ENCODE measurements around the gene MFSD6L. TPM values are rescaled to one million over a fixed set of nuclear protein-coding genes. Genes with fewer than 3 reads are reported as not detected.

The MFSD6L gene
- total RNA-seq, 1 donor from 2014 or later: under 0.01 TPM

DNA sequence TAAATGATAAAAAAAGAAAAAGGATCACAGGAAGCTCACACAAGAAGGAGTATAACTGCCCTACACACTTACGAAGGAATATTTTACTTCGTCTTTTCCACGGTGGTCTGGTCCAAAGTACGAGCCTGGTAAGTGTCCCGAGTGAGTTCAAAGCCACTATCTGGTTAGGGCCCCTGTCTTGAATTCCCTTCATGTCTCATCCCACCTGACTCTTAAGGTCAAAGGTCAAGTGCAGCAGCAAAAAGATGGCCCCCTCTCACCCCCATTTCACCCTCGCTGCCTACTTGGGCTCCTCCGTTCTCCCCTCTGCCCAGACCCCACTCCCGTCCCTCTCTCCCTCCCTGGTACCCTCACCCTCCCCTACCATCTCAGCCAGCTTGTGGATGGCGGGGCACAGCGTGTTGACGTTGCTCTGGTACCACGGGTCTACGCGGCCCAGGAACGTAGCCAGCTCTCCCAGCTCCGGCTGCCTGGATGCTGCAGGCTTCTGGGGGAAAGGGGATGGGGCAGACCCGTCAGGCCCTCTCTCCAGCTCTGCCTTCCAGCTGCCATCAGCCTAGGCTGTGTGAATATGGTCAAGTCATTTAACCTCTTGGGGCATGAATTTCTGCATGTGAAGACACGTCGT, 27.8 kb upstream of the MFSD6L start:
- no peaks in the 10 kb centered on the region for H3K36me3 ChIP-seq (ENCODE audit: control insufficient read depth in 3 of 3, insufficient read depth in 3 of 3, low read length in 3 of 3)
- no peak overlapping the region for H3K4me3 ChIP-seq (ENCODE audit: low read length in 3 of 3)
- H3K27me3 ChIP-seq (ENCODE audit: control insufficient read depth in 3 of 3, insufficient read depth in 3 of 3, low read length in 3 of 3): peaks cover 0 to 19% (median 4%) of the 10 kb centered on the region in 3 donors
- H3K9me3 ChIP-seq (ENCODE audit: control insufficient read depth in 3 of 3, low read length in 3 of 3): peaks cover 0 to 3% (median 0%) of the 10 kb centered on the region in 3 donors
- H3K4me1 ChIP-seq (ENCODE audit: control insufficient read depth in 3 of 3, insufficient read depth in 3 of 3, low read length in 3 of 3): no peaks in the 10 kb centered on the region
- no peak overlapping the region for H3K9ac ChIP-seq (ENCODE audit: low read depth in 1 of 3, low read length in 3 of 3)
- no peak overlapping the region for H3K27ac ChIP-seq (ENCODE audit: low read depth, low read length)

DNA sequence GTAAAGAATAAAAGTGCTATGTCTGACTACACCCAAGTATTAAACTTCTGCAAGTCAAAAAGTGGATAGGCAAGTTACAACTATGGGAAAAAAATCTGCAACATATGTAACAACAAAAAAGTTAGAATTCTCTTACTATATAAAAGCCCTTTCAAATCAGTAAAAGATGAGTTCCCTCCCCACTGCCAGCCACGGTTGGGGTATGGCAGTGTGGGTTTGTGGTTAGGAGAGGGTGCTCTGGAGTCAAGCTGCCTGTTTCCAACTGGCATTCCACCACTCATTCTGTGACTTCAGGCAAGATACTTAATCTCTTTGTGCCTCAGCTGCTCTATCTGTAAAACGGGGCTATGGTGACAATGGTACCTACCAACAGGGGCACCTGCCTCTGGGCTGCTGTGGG, 26.6 kb upstream of the MFSD6L start:
- H3K4me3 ChIP-seq (ENCODE audit: low read length in 3 of 3): no peak overlapping the region
- H3K4me1 ChIP-seq (ENCODE audit: control insufficient read depth in 3 of 3, insufficient read depth in 3 of 3, low read length in 3 of 3): no peaks in the 10 kb centered on the region
- H3K36me3 ChIP-seq (ENCODE audit: control insufficient read depth in 3 of 3, insufficient read depth in 3 of 3, low read length in 3 of 3): no peaks in the 10 kb centered on the region
- H3K27ac ChIP-seq (ENCODE audit: low read depth, low read length): no peak overlapping the region
- H3K9ac ChIP-seq (ENCODE audit: low read depth in 1 of 3, low read length in 3 of 3): no peak overlapping the region
- peaks cover 0 to 25% (median 0%) of the 10 kb centered on the region in 3 donors for H3K27me3 ChIP-seq (ENCODE audit: control insufficient read depth in 3 of 3, insufficient read depth in 3 of 3, low read length in 3 of 3)
- H3K9me3 ChIP-seq (ENCODE audit: control insufficient read depth in 3 of 3, low read length in 3 of 3): peaks cover 0 to 3% (median 0%) of the 10 kb centered on the region in 3 donors

DNA sequence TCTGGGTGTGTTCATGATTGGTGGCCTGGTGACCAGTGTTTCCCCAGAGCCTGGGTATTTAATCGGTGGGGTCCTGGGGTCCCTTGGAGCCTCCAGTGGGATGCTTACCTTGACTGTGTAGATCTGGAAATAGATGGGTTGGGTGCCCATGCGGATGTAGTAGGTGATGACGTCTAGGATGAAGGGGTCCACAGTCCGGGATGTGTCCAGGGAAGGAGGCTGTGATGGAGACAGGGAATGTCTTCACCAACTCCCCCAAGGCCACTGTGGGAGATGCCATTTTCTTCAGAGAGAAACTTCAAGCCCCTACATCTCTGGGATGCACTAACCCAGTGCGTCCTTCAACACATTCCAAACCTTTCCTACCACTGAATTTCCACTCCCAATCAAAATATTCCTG, 24.1 kb upstream of the MFSD6L start:
- no peaks in the 10 kb centered on the region for H3K4me1 ChIP-seq (ENCODE audit: control insufficient read depth in 3 of 3, insufficient read depth in 3 of 3, low read length in 3 of 3)
- H3K27me3 ChIP-seq (ENCODE audit: control insufficient read depth in 3 of 3, insufficient read depth in 3 of 3, low read length in 3 of 3): peaks cover 0 to 16% (median 0%) of the 10 kb centered on the region in 3 donors
- H3K4me3 ChIP-seq (ENCODE audit: low read length in 3 of 3): no peak overlapping the region
- H3K36me3 ChIP-seq (ENCODE audit: control insufficient read depth in 3 of 3, insufficient read depth in 3 of 3, low read length in 3 of 3): no peaks in the 10 kb centered on the region
- no peak overlapping the region for H3K27ac ChIP-seq (ENCODE audit: low read depth, low read length)
- H3K9me3 ChIP-seq (ENCODE audit: control insufficient read depth in 3 of 3, low read length in 3 of 3): peaks cover 0 to 3% (median 0%) of the 10 kb centered on the region in 3 donors
- H3K9ac ChIP-seq (ENCODE audit: low read depth in 1 of 3, low read length in 3 of 3): no peak overlapping the region

DNA sequence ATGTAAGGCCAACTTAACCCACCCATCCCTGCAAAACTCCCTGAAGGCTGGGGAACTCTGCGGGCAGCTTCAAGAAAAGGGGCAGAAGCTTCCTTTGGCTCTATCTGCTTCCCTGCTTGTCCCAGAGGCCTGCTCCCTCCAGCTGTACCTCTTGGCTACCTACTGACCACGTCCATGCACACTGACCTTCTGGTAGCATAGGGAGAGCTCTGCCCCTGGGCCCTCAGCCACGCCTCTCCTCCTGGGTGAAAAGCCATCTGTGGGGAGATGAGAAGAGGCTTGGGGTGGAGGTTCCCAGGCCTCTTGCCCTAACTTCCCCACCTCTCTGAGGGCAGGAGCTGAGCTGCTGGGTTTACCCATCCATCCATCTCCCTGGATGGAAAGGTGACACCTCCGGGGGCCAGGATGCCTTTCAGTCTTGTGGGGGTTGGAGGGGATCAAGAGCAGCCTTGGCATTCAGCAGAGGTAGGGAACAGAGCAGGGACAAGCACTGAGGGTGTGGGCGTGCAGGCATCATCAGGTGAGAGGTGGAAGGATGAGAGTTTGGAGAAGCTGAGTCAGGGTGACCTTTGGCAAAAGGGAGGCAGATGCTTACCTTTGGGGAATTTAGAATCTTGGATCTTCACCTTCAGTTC, 23.4 kb upstream of the MFSD6L start:
- no peak overlapping the region for H3K4me3 ChIP-seq (ENCODE audit: low read length in 3 of 3)
- H3K9me3 ChIP-seq (ENCODE audit: control insufficient read depth in 3 of 3, low read length in 3 of 3): peaks cover 0 to 3% (median 0%) of the 10 kb centered on the region in 3 donors
- H3K27ac ChIP-seq (ENCODE audit: low read depth, low read length): no peak overlapping the region
- no peak overlapping the region for H3K9ac ChIP-seq (ENCODE audit: low read depth in 1 of 3, low read length in 3 of 3)
- H3K4me1 ChIP-seq (ENCODE audit: control insufficient read depth in 3 of 3, insufficient read depth in 3 of 3, low read length in 3 of 3): no peaks in the 10 kb centered on the region
- H3K36me3 ChIP-seq (ENCODE audit: control insufficient read depth in 3 of 3, insufficient read depth in 3 of 3, low read length in 3 of 3): no peaks in the 10 kb centered on the region
- peaks cover 0 to 12% (median 0%) of the 10 kb centered on the region in 3 donors for H3K27me3 ChIP-seq (ENCODE audit: control insufficient read depth in 3 of 3, insufficient read depth in 3 of 3, low read length in 3 of 3)

DNA sequence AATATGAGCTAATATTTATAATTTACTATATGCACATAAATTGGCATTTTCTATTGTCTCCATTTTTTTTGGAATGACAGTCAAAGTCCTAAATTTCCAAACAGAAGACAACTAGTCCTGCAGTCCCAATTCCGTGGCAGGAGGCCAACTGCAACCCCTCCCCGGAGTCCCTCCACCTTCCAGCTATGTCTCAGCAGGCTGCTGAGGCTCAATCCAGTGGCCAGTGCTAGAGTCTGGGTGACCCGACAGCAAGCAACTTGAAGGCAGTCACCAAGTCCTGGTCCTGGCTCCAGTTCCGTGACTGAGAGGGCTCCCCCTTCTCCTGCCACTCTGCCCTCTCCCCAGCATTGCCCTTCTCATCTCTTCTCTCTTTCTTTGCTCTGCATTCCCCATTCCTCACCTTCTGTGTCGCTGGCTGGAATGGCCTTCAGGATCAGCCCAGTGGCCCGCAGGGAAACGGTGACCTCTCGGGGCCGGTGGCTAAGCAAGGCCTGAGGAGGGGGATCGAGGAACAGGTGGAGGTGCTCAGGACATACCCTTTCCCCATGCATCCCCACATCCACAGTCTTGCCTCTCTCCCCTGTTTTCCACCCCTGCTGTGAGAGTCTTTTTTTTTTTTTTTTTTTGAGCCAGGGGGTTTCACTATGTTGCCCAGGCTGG, 22.4 kb upstream of the MFSD6L start:
- H3K9ac ChIP-seq (ENCODE audit: low read depth in 1 of 3, low read length in 3 of 3): no peak overlapping the region
- H3K27ac ChIP-seq (ENCODE audit: low read depth, low read length): no peak overlapping the region
- H3K9me3 ChIP-seq (ENCODE audit: control insufficient read depth in 3 of 3, low read length in 3 of 3): peaks cover 0 to 3% (median 0%) of the 10 kb centered on the region in 3 donors
- no peaks in the 10 kb centered on the region for H3K4me1 ChIP-seq (ENCODE audit: control insufficient read depth in 3 of 3, insufficient read depth in 3 of 3, low read length in 3 of 3)
- H3K36me3 ChIP-seq (ENCODE audit: control insufficient read depth in 3 of 3, insufficient read depth in 3 of 3, low read length in 3 of 3): no peaks in the 10 kb centered on the region
- H3K27me3 ChIP-seq (ENCODE audit: control insufficient read depth in 3 of 3, insufficient read depth in 3 of 3, low read length in 3 of 3): peaks cover 0 to 10% (median 0%) of the 10 kb centered on the region in 3 donors
- no peak overlapping the region for H3K4me3 ChIP-seq (ENCODE audit: low read length in 3 of 3)

DNA sequence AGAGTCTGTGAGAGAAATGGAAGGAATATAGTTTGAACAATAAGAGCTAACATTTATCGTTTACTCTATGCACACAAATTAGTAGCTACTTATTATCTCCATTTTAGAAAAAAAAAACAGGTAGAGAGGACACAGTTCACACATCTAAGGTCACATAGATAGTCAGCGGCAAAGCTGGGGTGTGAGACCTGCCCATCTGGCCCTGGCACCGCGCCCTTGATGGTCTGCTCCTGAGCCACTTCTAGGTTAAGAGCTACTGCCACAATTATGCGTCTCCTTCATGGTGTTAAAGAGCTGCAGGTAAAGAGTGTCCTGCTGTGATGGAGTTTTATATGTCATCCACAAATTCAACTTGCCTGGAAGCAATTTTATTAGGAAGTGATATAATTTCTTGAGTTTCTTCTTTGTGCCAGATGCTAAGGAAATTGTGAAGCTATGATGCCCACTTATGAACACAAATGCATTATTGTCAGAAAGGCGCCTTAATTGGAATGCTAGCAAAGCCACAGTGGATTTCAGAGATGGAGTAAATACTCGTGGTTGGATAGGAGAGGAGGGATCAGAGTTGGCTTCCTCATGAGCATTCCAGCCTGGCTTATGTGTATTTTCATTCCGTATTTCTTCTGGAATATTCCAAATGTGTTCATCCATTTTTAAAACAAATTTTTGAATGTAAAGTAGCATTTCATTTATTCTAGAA, 21.3 kb upstream of the MFSD6L start:
- Histone ChIP-seq H3K27ac (ENCODE audit: low read depth, low read length) (no peak overlapping the region), H3K9me3 (ENCODE audit: control insufficient read depth in 3 of 3, low read length in 3 of 3) (peaks cover 0 to 3% (median 0%) of the 10 kb centered on the region in 3 donors), H3K9ac (ENCODE audit: low read depth in 1 of 3, low read length in 3 of 3) (no peak overlapping the region), H3K36me3 (ENCODE audit: control insufficient read depth in 3 of 3, insufficient read depth in 3 of 3, low read length in 3 of 3) (no peaks in the 10 kb centered on the region), H3K4me1 (ENCODE audit: control insufficient read depth in 3 of 3, insufficient read depth in 3 of 3, low read length in 3 of 3) (no peaks in the 10 kb centered on the region), H3K27me3 (ENCODE audit: control insufficient read depth in 3 of 3, insufficient read depth in 3 of 3, low read length in 3 of 3) (peaks cover 0 to 10% (median 0%) of the 10 kb centered on the region in 3 donors), H3K4me3 (ENCODE audit: low read length in 3 of 3) (no peak overlapping the region)

DNA sequence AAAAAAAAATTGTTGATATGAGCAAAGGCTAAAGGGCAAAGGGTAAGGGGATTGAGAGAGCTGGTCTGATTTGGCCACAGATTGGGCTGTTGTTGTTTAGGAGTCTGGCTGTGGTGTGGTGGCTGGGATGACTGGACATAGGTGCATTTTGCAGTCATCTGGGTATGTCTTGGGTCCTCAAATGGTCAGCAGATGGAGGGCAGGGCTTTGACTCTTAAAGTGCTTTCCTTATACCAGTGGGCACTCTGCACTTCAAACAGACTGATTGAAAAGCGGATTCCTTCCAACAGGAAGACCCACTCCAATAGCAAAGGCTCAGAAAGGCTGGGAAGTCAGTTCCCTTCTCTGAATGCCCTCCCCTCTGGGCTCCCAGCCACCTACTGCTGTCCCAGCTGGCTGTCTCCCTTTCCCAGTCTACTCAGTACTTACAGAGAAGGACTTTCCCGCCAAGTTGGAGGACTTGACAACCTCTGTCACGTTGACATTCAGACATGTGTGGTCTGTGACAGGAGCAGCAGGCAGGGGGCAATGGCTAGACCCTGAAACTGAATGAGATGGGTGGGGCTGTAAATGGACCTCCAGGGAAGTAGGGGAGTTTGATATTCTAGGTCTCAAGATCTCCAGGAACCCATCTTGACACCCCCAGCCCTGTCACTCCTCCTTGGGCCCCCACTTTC, 19.6 kb upstream of the MFSD6L start:
- Histone ChIP-seq H3K27ac (ENCODE audit: low read depth, low read length) (no peak overlapping the region), H3K4me1 (ENCODE audit: control insufficient read depth in 3 of 3, insufficient read depth in 3 of 3, low read length in 3 of 3) (no peaks in the 10 kb centered on the region), H3K36me3 (ENCODE audit: control insufficient read depth in 3 of 3, insufficient read depth in 3 of 3, low read length in 3 of 3) (no peaks in the 10 kb centered on the region), H3K27me3 (ENCODE audit: control insufficient read depth in 3 of 3, insufficient read depth in 3 of 3, low read length in 3 of 3) (peaks cover 0 to 10% (median 0%) of the 10 kb centered on the region in 3 donors), H3K9me3 (ENCODE audit: control insufficient read depth in 3 of 3, low read length in 3 of 3) (no peaks in the 10 kb centered on the region), H3K9ac (ENCODE audit: low read depth in 1 of 3, low read length in 3 of 3) (no peak overlapping the region), H3K4me3 (ENCODE audit: low read length in 3 of 3) (no peak overlapping the region)

DNA sequence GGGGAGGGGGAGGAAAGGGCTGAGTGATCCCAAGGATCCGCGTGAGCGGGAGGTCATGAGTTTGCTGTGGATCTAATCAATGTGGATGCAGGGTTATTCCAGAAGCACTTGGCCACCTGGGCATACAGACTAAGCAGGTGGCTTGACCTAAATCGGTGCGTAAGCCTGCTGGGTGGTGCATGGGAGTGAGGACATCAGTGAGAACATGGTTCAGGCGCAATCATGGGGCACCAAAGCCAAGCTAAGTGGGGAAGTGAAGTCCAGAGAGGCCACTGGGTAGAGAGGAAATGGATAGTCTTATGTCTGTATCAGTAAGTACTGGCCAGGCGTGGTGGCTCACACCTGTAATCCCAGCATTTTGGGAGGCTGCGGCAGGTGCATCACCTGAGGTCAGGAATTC, 18.9 kb upstream of the MFSD6L start:
- Histone ChIP-seq H3K27me3 (ENCODE audit: control insufficient read depth in 3 of 3, insufficient read depth in 3 of 3, low read length in 3 of 3) (peaks cover 0 to 10% (median 0%) of the 10 kb centered on the region in 3 donors), H3K4me1 (ENCODE audit: control insufficient read depth in 3 of 3, insufficient read depth in 3 of 3, low read length in 3 of 3) (no peaks in the 10 kb centered on the region), H3K9me3 (ENCODE audit: control insufficient read depth in 3 of 3, low read length in 3 of 3) (peaks cover 0 to 3% (median 0%) of the 10 kb centered on the region in 3 donors), H3K4me3 (ENCODE audit: low read length in 3 of 3) (no peak overlapping the region), H3K9ac (ENCODE audit: low read depth in 1 of 3, low read length in 3 of 3) (no peak overlapping the region), H3K36me3 (ENCODE audit: control insufficient read depth in 3 of 3, insufficient read depth in 3 of 3, low read length in 3 of 3) (no peaks in the 10 kb centered on the region), H3K27ac (ENCODE audit: low read depth, low read length) (no peak overlapping the region)

DNA sequence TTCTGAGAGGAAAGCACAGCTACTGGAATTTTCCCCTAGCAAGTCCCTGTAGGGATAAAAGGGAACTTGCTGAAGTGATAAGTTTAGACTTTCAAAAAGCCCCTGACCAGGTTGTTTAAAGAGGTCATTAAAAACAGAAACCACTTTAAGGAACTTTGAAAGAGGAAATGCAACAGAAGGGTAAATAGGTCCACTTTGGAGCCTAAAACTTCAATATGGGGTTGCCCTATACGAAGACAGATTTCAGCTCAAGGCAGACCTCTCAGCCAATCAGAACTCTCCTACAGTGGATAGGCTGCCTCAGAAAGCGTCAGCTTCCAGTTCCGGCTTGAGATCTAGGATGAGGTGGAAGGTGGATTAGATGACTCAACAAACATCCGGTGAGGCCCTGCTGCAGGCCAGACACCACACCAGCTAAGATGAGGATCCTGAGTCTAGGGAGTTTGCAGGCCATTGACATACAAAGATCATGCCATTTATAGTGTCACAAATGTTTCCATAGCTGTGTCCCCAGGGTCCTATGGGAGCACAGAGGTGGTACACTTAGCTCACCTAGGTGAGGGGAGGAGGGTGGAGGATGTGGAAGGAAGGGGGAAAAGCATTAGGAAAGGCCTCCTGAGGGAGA, 7.9 kb upstream of the MFSD6L start:
- Histone ChIP-seq H3K27ac (ENCODE audit: low read depth, low read length) (no peak overlapping the region), H3K4me1 (ENCODE audit: control insufficient read depth in 3 of 3, insufficient read depth in 3 of 3, low read length in 3 of 3) (peaks cover 0 to 2% (median 0%) of the 10 kb centered on the region in 3 donors), H3K9ac (ENCODE audit: low read depth in 1 of 3, low read length in 3 of 3) (no peak overlapping the region), H3K27me3 (ENCODE audit: control insufficient read depth in 3 of 3, insufficient read depth in 3 of 3, low read length in 3 of 3) (peaks cover 0 to 4% (median 2%) of the 10 kb centered on the region in 3 donors), H3K36me3 (ENCODE audit: control insufficient read depth in 3 of 3, insufficient read depth in 3 of 3, low read length in 3 of 3) (no peaks in the 10 kb centered on the region), H3K9me3 (ENCODE audit: control insufficient read depth in 3 of 3, low read length in 3 of 3) (peaks cover 0 to 3% (median 0%) of the 10 kb centered on the region in 3 donors), H3K4me3 (ENCODE audit: low read length in 3 of 3) (no peak overlapping the region)

Measured in skeletal muscle tissue (tissue), 4 donors.